HepG2 (cell line): Measurements from ENCODE around the gene NELL1. TPM values are rescaled to one million over a fixed set of nuclear protein-coding genes. Genes with fewer than 3 reads are reported as not detected.

ENCODE experiments used
- ATAC-seq: fragments of 200-7000 bp; cut with Tn5 transposase; 3 replicates; pipeline ENCODE4 v1.9.1; 2020; ENCODE audit warnings: mild to moderate bottlenecking, moderate library complexity
- BruUV-seq: library from RNA; stranded (reverse); fragments of 400-500 nt; replicated peaks from 2 replicates; lab custom pipeline; 2021; lab: Mats Ljungman, UMichigan
- CTCF ChIA-PET: fragments of 300-600 bp; formaldehyde crosslinking; extraction: SDS; loops from one replicate; lab custom pipeline; 2021; ENCODE audit warnings: low total read pairs, inconsistent platforms, low intra/inter-chr PET ratio; lab: Yijun Ruan, JAX
- POLR2A ChIA-PET: fragments of 350-600 bp; sonication (Branson Sonifier 250); formaldehyde crosslinking; loops from one replicate; lab custom pipeline; 2020; ENCODE audit warnings: antibody characterized with exemption, inconsistent platforms; lab: Yijun Ruan, JAX
- DNase-seq: peaks from one replicate; pipeline ENCODE4 v3.0.0-alpha.2; 2015; ENCODE audit warnings: low spot score
- FAIRE-seq: peaks from 3 replicates; lab custom pipeline; 2011; peaks lifted over from hg19 to GRCh38; lab: Jason Lieb, UNC
- H2AFZ ChIP-seq: one replicate; pipeline ENCODE4 v1.6.1; 2011; ENCODE audit warnings: low read length, inconsistent platforms
- H3K27ac ChIP-seq: fragments of 300-600 bp; 3 replicates; pipeline ENCODE4 v1.8.0; 2011; ENCODE audit warnings: mixed run types, mild to moderate bottlenecking, mixed read lengths, low read length, inconsistent platforms; ENCODE audit not compliant: insufficient read depth; ENCODE audit errors: extremely low read length
- H3K27me3 ChIP-seq, 2 experiments: fragments of 200-600 bp in 1 of 2; 2 replicates in 1 of 2; 3 replicates in 1 of 2; pipeline versions ENCODE4 v1.6.0 to v1.8.0; 2011; ENCODE audit warnings: low read length in 2 of 2, mild to moderate bottlenecking in 2 of 2, moderate library complexity in 2 of 2, inconsistent platforms in 1 of 2; ENCODE audit not compliant: insufficient read depth in 2 of 2, control insufficient read depth in 1 of 2
- H3K36me3 ChIP-seq, 2 experiments: fragments of 200-600 bp in 1 of 2; replicated peaks in 1 of 2; 2 replicates in 1 of 2; 3 replicates in 1 of 2; pipeline versions ENCODE4 v1.5.1 to v1.8.0; 2011; ENCODE audit warnings: low read length in 2 of 2, inconsistent platforms in 1 of 2; ENCODE audit not compliant: insufficient read depth in 2 of 2, control insufficient read depth in 1 of 2
- H3K4me1 ChIP-seq: 2 replicates; pipeline ENCODE4 v1.5.1; 2012; ENCODE audit warnings: low read length, inconsistent platforms; ENCODE audit not compliant: insufficient read depth
- H3K4me2 ChIP-seq: 2 replicates; pipeline ENCODE4 v1.6.0; 2011; ENCODE audit warnings: low read depth, low read length, inconsistent platforms
- H3K4me3 ChIP-seq, 3 experiments: fragments of 200-600 bp in 1 of 3; sonication (generic), shearing (Covaris generic) in 1 of 3; replicated peaks in 1 of 3; 2 replicates each; pipeline ENCODE4 v1.5.1; 2011 to 2016; ENCODE audit warnings: low read length in 3 of 3, inconsistent platforms in 2 of 3, low read depth in 2 of 3, mild to moderate bottlenecking in 2 of 3, control low read depth in 1 of 3, mixed read lengths in 1 of 3; ENCODE audit not compliant: insufficient read depth in 1 of 3
- H3K79me2 ChIP-seq: one replicate; pipeline ENCODE4 v1.6.1; 2011; ENCODE audit warnings: low read length, inconsistent platforms; ENCODE audit not compliant: insufficient read depth
- H3K9ac ChIP-seq: 2 replicates; pipeline ENCODE4 v1.6.0; 2011; ENCODE audit warnings: mild to moderate bottlenecking, low read depth, low read length, inconsistent platforms; ENCODE audit not compliant: insufficient read depth
- H3K9me3 ChIP-seq: 2 replicates; pipeline ENCODE4 v1.5.1; 2012; ENCODE audit warnings: mild to moderate bottlenecking, low read length
- H4K20me1 ChIP-seq: 2 replicates; pipeline ENCODE4 v1.6.0; 2011; ENCODE audit warnings: inconsistent platforms, mild to moderate bottlenecking, low read length, moderate library complexity; ENCODE audit not compliant: insufficient read depth
- ELF1 ChIP-seq: sonication (generic); formaldehyde crosslinking; IDR thresholded peaks from 2 replicates; pipeline ENCODE4 v1.4.0; 2020; ENCODE audit warnings: missing genetic modification reagents
- FLYWCH1 ChIP-seq: sonication (generic); formaldehyde crosslinking; IDR thresholded peaks from 2 replicates; pipeline ENCODE4 v1.8.1; 2023; ENCODE audit warnings: mild to moderate bottlenecking, missing genetic modification reagents
- IRF9 ChIP-seq: sonication (generic); formaldehyde crosslinking; IDR thresholded peaks from 2 replicates; pipeline ENCODE4 v1.8.0; 2022; ENCODE audit warnings: missing genetic modification reagents, mild to moderate bottlenecking, borderline replicate concordance
- KAT2B ChIP-seq: fragments of 150-350 bp; IDR thresholded peaks from 2 replicates; pipeline ENCODE4 v1.6.1; 2014; ENCODE audit warnings: low read depth, low read length, borderline replicate concordance
- KAT8 ChIP-seq: IDR thresholded peaks from 2 replicates; pipeline ENCODE4 v1.6.1; 2016; ENCODE audit warnings: missing genetic modification reagents, missing compliant biosample characterization
- KMT2B ChIP-seq: IDR thresholded peaks from 2 replicates; pipeline ENCODE4 v1.6.1; 2016; ENCODE audit warnings: missing genetic modification reagents, missing compliant biosample characterization
- MED1 ChIP-seq: sonication (generic); formaldehyde crosslinking; IDR thresholded peaks from 2 replicates; pipeline ENCODE4 v1.4.0; 2020; ENCODE audit warnings: missing genetic modification reagents
- MYC ChIP-seq: sonication (generic); formaldehyde crosslinking; IDR thresholded peaks from 2 replicates; pipeline ENCODE4 v1.9.0; 2021; ENCODE audit warnings: missing genetic modification reagents, borderline replicate concordance
- TCF7L2 ChIP-seq: IDR thresholded peaks from 2 replicates; pipeline ENCODE4 v1.6.1; 2011; ENCODE audit warnings: mild to moderate bottlenecking, low read depth, low read length, moderate library complexity
- ZSCAN25 ChIP-seq: sonication (generic); formaldehyde crosslinking; IDR thresholded peaks from 2 replicates; pipeline ENCODE4 v1.8.0; 2022; ENCODE audit warnings: mild to moderate bottlenecking, missing genetic modification reagents
- WGBS: methylation state at CpG from one replicate; pipeline ENCODE4 v1.1.6; 2017; ENCODE audit warnings: low lambda C conversion rate; 5-methylcytosine and 5-hydroxymethylcytosine counted together
- in situ Hi-C: cut with HindIII; loops from 2 replicates; pipeline ENCODE4 v1.10.0; 2017; ENCODE audit warnings: low pct_unique_long_range_greater_than_20kb; ENCODE audit not compliant: extremely low pct_ligation_motif_present
- intact Hi-C: fragments of 100-400 bp; cut with micrococcal nuclease; formaldehyde crosslinking; loops from one replicate; pipeline ENCODE4 v1.10.0; 2022; ENCODE audit not compliant: unreplicated experiment
- polyA plus RNA-seq, 8 experiments: library from polyadenylated mRNA; depleted of rRNA in 3 of 8; stranded (reverse) in 7 of 8; unstranded in 1 of 8; fragments of >200 nt; fragmentation: Illumina TruSeq in 4 of 8; extraction: Trizol in 4 of 8; gene quantifications; 2 replicates each; pipeline versions ENCODE4 v1.2.1 to v1.2.3, GENCODE V29; 2011 to 2016; ENCODE audit warnings: low read depth in 4 of 8, missing spikeins in 1 of 8, mixed read lengths in 1 of 8; ENCODE audit not compliant: insufficient read depth in 1 of 8
- total RNA-seq, 5 experiments: library from RNA; depleted of rRNA; stranded (reverse); fragments of >200 nt; fragmentation: Illumina TruSeq; extraction: Trizol; gene quantifications; 2 replicates each; pipeline ENCODE4 v1.2.3, GENCODE V29; 2016; ENCODE audit warnings: low read depth in 1 of 5
- TF ChIP-seq, protein P1 (sequence below): sonication (generic); formaldehyde crosslinking; IDR thresholded peaks from 2 replicates; pipeline ENCODE4 v1.8.0; 2022; ENCODE audit warnings: mild to moderate bottlenecking, missing genetic modification reagents, moderate library complexity

NELL1 gene
- total and polyA plus RNA-seq, 2 of the 13 experiments (the other 11 are each of a cell fraction or from before 2014, with no cell fraction given), result not detected

DNA sequence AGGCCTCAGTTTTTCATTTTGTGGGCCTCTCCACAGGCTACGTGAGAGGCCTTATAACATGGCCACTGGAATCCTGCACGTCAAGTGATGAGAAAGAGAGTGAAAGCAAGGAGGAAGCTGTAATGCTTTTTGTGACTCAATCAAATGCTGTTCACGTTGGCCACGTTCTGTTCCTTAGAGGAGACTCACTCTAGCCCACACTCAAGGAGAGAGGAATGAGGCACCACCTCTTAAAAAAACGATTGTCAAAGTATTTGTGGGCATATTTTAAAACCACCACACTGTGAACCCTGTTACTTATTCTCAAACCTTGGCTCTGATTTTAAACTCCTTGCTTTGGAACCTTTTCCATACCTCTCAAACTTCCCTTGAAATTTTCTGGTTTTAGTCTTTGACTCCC is 705.0 kb downstream of the NELL1 start:
- 5% methylated on average over 5 of the region's 5 CpGs for WGBS
- Histone ChIP-seq H4K20me1 (no peaks in the 10 kb centered on the region), H2AFZ (no peak overlapping the region), H3K4me3 (no peak overlapping the region), H3K27me3 (no peaks in the 10 kb centered on the region), H3K36me3 (no peaks in the 10 kb centered on the region), H3K4me2 (no peak overlapping the region), H3K27ac (no peak overlapping the region), H3K79me2 (no peaks in the 10 kb centered on the region), H3K9ac (no peak overlapping the region), H3K9me3 (no peaks in the 10 kb centered on the region), H3K4me1 (no peaks in the 10 kb centered on the region)
- TF ChIP-seq, protein P1, sequence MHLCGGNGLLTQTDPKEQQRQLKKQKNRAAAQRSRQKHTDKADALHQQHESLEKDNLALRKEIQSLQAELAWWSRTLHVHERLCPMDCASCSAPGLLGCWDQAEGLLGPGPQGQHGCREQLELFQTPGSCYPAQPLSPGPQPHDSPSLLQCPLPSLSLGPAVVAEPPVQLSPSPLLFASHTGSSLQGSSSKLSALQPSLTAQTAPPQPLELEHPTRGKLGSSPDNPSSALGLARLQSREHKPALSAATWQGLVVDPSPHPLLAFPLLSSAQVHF (CRISPR knock-in tag), result no peak
- TF ChIP-seq ELF1 (CRISPR knock-in tag) (no peak), MYC (CRISPR knock-in tag) (no peak), MED1 (no peak), FLYWCH1 (CRISPR knock-in tag) (no peak), TCF7L2 (no peak), IRF9 (no peak), ZSCAN25 (CRISPR knock-in tag) (no peak), KAT2B (no peak), KAT8 (no peak), KMT2B (CRISPR knock-in tag) (no peak)
- POLR2A ChIA-PET, result no interaction called here
- DNase-seq (no peak), FAIRE-seq (no peak), ATAC-seq (no peak)
- no TSS peak for BruUV-seq
- CTCF ChIA-PET, result no interaction called here
- intact Hi-C loops (no loop called here), in situ Hi-C loops (no loop called here)
